Frontal cortex (tissue), 4 donors: ENCODE measurements around the gene ATP7B. TPM values are rescaled to one million over a fixed set of nuclear protein-coding genes. Genes with fewer than 3 reads are reported as not detected.
"Not testable (repeated sequence)": the region's sequence is repeated elsewhere in the genome, so short reads cannot be mapped to it uniquely, and the experiment has no call there.

Source experiments
- DNase-seq, 2 donors: peaks; one replicate each; pipeline ENCODE4 v3.0.0; 2012; ENCODE audit warnings: low spot score in 2 of 2
- FAIRE-seq: peaks from 2 replicates; lab custom pipeline; 2012; peaks lifted over from hg19 to GRCh38; lab: Jason Lieb, UNC
- total RNA-seq: library from RNA; depleted of rRNA; stranded (reverse); fragments of >200 nt; gene quantifications from one replicate; pipeline ENCODE4 v1.2.3, GENCODE V29; 2014
- donor health status: control.
- donor health status: control.
- donor health status: control.

The ATP7B gene
- total RNA-seq, 1 donor from 2014 or later = 7.3 TPM

DNA sequence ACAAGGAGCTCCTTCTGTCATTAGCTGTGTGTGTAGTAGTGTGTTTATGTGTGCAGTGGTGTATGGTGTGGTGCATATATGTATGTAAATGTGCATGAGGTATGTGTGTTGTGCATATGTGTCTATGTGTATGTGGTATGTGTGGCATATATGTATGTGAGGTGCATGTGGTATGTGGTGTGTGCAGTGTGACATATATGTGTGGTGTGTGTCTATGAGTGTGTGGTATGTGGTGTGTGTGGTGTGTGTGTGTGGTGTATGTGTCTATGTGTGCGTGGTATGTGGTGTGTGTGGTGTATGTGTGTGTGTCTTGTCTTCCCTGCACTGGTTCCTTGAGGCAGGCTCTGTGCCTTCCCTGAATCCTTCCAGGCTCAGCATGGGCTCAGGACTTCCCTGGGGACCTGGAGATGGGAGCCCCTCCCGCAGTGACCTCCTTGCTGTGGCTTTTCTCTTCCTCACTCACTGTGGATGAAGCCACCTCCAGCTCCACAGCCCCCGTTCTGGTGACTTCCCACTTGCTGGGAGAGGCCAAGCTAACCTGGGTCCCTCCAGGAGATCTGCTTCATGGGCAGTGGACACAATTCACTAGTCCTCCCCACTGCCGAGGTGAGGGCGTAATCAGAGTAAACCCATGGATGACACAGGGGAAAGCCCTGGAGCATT, 85.3 kb downstream of the ATP7B start:
- DNase-seq = no peak
- no peak for FAIRE-seq

DNA sequence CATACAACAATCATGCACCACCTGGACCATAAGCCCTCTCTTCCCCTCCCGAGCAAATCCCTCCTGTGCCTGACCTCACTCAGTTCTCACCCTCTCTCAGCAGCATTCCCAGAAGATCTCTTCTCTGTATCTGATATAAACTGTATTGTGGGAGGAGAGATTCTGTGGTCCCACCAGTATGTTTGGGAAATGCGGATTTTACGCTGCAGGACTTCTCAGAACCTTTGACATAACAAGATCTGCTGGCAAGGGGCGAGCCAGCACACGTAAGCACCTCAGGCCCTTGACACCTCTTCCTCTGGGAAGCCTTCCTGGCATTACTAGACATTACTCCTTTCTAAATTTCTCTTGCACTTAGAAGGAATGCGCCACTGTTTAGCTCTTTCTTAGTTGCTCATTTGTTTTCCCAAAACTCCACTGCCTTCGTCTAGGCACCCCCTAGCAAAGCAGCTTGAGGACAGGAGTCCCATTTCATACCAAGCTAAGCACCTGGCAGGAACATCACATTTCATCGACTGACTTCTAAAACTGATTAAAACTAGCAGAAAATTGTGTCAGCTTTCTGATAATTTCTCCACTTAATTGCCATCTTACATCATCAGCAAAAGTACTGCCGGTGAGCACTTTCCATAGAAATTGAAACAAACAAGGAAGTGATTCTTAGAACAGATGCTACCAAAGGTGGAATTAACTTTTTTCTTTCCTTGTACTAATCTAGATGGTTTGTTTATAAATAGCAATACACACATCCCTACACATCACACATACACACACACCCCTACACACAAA, 86.3 kb downstream of the ATP7B start:
- no peak for DNase-seq

DNA sequence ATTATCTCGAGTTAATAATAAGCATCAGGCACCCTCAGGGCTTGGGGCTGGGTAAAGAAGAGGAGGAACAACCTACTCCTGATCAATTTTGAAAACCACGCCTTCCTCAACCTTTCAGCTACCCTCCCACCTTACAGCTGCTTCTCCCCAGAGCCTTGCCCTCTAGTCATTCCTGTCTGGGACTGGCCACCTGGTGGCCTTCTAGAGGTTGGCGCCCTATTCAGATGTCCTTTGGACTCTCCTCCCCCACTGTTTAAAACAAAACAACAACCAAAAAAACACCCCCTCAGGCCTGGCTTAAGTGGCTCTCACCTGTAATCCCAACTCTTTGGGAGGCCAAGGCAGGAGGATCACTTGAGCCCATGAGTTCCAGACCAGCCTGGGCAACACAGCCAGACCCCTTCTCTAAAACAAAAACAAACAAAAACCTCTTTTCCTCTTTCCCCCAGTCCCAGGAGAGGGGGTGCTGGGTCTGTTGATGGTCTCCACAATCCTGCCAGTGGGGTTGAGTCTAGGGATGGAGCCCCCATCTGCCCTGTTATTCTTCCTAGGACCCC, 87.2 kb downstream of the ATP7B start:
- FAIRE-seq (no peak), DNase-seq (no peak)

More for the DNA sequence above, 86.3 kb downstream of the ATP7B start:
- no peak for FAIRE-seq

DNA sequence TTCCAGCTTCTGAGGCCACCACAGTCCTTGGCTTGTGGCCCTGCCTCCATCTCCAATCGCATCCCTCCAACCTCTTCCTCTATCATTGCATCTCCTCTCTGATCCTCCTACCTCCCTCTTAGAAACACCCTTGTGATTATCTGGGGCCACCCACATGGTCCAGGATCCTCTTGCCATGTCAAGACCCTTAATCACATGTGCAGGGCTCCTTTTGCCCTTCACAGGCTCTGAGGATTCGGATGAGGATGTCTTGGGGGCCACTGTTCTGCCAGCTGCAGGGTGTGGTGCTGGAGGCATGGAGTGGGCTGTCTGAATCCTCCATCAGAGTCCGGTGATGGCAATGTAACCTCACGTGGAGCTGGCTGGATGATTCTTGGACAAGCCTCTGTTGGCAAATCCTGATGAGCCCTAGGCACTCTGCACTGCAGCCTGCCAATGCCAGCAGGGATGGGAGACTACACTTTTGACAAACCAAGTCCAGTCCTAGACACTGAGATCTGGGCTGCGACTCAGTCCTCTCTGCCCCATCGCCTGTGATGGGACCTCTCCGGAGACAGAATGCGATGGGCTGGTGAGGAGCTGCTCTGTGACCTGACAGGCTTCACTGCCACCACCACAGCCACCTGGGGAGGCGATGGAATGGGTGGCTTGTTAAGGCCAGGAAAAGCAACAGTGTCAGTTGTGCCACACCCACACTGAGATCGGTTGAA, 88.3 kb downstream of the ATP7B start:
- no peak for DNase-seq
- no peak for FAIRE-seq

DNA sequence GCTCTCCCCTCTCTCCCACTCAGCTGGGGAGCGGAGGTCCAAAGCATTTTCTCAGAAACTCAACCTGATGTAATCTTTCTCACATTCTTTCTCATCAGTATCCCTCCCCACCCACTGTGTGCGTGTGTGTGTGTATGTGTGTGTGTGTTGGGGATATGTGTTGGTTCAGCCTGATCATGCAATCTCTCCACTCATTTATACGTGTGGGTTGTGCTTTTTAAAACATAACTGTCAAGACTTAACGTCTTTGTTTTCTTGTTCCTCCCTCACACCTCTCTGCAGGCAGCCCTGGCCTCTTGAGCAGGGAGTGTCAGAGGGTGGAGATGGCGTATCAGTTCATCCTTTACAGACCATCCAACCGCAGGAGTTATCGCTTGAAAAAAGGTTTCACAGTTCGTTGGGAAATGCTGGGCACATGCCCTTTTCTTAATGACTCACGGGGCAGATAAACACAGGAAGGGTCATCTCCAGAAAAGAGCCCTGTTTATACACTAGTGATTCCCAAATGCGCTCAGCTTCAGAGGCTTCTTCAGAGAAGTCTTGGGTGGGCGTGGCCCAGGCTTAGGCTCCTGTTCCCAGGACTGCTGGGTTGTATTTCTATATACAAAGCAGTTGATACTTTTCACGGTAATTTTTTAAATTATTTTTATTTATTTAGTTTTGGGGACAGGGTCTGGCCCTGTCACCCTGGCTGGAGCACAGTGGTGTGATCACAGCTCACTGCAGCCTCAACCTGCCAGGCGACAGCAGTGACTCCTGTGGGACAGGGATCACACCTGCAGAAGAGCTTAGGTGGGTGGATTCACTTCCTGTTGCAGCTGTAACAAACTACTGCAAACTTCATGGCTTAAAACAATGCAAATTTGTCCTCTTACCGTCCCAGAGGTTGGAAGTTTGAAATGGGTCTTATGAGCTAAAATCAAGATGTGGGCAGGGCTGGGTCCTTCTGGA, 89.2 kb downstream of the ATP7B start:
- no peak for DNase-seq
- no peak for FAIRE-seq

DNA sequence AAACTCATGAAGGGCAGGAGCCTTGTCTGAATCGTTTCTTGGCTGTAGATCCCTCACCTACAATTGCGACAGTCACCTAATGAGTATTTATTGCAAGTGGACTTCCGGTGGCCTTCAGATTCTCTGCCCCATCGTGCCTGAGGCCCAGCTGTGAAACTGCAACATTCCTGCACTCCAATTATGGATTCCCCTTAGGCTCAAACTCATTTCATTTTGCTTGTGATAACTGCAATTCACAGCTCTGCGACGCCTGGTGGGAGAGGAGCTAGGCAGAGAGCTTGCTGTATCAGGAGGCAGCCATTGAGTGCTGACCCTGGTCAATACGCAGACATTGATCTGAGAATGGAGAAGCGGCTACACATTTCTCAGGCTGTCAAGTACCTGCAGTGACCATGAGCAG, 90.5 kb downstream of the ATP7B start:
- DNase-seq (no peak), FAIRE-seq (no peak)

DNA sequence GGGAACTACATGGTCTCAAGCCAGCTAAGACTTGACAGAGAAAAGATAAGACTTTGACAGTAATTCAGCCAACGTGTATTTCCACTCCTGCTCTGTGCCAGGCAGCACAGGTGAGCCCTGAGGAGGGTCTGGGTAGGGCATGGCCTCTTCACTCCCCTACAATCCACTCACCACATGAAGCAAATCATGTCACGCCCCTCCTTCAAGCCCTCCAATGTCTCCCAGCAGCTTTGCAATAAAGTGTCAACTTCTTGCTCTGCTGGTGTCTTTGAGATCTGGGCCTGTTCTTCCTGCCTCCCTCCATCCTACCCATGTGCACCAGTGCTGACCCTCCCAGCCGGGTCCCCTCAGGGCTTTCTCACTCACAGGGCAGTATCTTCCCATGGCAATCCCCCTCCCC, 91.0 kb downstream of the ATP7B start:
- no peak for DNase-seq
- no peak for FAIRE-seq

DNA sequence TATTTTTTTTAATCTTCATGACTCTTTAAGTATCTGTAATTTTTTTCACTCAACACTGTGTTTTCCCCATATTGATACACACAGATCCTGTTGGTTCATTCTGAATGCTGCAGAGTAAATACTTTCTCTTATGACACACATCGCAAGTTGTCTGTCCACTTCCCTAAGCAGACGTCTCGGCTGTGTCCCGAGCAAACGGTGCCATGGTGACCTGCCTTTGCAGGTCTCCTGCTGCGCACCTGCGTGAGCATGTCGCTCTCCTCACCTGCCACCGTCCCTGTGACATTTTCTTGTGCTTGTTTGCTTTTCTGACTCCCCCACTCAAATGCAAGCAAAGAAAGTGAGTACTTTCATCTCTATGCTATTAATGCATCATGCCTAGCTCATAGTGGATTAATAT, 91.7 kb downstream of the ATP7B start:
- FAIRE-seq = no peak
- no peak for DNase-seq

DNA sequence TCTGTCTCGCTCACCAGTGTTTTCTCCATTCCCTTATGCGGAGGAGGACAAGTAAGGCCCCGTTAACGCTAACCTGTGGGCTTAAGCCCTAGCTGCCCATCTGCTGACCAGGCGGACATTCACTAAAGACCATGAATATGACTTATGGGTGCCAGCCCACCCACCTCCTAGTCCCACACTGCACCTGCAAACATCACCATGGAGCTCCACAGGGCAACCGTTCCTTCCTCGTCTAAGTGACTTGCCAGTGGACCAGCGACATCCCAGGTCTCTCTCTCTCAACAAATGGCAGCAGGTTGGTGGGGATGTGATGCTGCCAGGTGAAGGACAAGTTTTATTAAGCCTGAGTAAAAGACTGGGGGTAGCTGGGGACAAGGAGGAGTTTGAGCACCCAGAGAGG, 94.3 kb downstream of the ATP7B start:
- FAIRE-seq (no peak), DNase-seq (no peak)

DNA sequence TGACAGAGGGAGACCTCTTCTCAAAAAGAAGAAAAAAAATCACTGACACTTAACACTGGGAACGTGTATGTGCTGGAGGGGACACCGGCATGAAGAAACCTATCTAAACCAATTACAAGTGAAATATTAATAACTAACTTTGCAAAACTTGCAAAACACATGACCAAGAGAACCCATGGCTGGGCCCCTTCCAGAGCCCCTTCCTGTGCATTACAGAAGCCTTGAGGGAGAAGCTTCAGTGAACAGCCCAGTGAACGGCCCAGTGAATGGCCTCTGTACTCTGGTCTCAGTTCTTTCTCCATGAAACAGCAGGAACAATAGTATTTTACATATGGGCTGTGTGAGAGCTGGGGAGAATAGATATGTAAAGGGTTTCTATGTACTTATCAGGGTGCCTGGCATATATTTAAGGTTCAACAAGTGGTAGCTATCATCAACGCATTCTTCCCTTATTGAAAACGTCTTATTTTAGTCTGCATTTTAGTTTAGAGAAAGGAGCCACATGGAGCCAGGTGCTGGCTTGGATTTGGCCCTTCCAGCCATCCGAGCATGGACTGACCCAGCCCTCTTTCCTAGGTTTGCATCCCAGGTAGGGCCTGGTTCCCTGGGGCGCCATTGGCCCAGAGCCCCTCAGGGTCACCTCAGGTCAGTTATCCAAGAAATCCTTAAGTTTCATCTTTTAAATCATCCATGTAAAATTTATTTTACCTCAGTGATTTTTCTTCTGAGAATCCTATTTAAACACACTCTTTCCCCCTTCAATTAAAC, 95.0 kb downstream of the ATP7B start:
- DNase-seq (no peak), FAIRE-seq (no peak)

DNA sequence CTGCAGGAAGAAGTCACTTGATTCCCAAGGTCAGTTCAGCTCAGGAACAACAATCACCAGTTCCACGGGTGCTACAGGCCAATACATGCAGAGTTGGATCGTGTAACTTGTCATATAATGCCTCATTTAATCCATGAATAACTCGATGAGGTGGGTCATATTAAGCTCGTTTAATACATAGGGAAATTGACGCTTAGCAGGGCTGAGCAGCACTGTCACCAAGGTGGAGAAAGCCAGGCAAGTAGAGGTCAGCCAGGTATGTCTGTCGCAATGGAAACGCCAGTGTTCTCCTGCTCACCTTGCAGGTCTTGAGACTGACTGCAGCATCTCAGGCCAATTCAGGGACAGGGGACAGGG, 97.1 kb downstream of the ATP7B start:
- DNase-seq (no peak), FAIRE-seq (no peak)

DNA sequence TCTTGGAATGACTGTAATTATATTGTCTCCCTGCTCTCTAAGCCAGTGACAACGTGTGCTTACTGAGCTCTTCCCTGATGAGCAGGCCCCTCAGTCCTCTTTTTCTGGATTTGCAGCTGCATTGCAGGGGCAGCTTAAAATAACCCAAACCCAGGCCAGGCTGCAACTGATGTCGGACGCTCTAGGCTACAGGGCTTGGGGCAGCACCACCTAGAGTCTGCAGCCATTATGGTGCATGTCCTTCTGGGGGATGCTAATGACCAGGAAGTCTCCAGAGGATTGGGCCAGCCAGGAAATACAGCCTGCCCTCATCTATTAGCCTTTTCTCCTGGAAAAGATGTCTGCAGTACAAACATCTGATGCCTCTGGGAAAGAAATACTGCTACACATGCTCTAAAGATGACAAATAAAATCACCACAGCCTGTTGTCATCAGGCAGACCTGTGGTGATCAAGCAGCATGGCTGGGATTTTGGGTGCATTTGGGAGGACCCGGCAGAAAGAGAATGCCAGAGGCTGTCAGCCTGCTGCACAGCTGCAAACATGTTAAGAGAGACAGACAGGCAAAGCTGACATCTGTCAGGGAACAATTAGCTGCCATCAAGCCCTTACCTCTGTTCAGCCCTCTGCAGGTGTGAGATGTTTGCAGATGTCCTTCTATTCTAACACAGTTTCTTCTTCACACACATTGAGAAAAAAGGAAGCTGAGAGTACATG, 97.7 kb downstream of the ATP7B start:
- DNase-seq (peak in 1 of 2 donors; percentile 21), FAIRE-seq (no peak)

DNA sequence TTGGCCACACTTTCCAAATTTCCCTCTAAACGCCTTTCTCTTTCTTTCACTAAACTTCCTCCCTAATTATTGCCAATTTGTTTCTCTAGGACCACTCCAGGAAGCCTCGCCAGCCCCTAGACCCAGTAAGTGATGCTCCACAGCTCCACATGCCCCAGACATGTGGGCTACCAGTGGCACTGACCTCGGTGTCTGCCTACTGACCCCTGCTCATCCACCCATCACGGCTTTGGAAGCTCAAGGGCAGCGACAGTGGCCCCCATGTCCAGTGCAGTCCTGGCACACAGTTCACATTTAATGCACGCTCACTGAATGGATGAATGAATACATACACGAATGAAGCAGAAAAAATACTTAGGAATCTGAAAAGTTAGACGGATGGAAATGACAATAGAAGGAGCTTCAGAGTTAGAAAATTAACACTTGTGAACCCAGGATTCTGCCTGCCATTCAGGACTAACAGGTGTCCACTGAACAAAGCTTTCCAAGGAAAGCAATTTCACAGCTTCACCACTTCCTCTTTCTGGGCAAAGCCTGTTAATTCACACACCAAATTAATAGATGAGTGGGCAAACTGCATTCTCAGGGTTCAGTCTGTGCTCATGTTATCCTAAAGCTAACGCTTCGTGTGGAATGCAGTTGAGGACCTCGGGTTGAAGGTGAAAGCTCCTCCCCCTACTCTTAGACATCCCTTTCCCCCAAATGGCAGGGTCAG, 98.6 kb downstream of the ATP7B start:
- DNase-seq (no peak), FAIRE-seq (no peak)

DNA sequence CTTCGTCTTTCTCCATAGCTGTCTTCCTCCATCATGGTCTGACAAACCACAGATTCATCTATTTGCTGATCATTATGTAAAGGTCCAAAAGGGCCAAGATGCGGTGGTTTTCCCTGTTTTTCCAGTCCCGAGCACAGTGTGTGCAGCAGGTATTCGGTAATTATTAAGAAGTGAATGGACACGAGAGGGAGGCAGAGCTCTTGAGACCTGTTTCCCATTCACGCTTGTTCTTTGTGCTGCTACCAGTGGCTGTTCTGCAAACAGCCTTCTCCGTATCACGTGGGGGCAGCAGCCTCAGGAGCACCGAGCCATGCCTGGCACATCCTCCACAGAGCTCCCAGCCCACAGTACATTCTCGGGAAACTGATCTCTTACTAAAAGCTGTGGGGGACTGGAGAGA, 99.2 kb downstream of the ATP7B start:
- FAIRE-seq (no peak), DNase-seq (peak; percentile 42 to 64)

DNA sequence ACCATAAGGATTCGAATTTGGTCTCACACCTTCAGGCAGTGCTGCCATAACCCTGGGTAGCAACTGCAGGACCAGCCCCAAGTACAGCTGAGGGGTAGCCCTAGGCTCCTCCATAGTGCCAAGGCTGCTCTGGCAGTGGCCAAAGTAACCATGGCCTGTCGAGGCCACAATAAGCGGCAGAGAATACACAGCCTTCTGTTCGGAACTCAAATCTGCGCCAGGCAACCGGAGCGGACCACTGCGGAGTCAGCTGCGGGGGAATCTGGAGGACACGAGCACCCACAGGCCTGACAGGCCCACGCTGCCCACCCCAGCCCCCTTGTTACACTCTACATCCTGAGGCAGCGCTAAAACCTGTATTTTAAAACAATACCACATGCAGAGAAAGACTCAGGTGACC, 100.7 kb downstream of the ATP7B start:
- no peak for DNase-seq
- no peak for FAIRE-seq

DNA sequence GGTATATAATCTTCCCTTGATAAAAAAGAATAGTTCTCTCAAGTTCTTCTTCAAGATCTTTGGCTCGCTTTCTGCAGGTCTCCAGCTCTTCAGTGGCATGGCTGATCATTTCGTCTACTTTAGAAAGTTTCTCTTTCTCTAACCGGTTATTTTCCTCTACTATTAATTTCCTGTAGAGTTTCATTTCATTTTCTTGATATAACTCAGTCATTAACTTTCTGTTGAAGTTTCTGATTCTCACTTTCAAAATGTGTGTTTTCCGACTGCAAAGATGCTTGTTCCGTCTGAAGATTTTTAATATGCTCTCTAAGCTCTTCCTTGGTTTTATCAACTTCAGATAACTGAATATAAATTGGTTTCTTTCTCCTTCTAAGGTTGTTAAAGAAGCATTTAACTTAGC, 102.0 kb downstream of the ATP7B start:
- not testable (repeated sequence) for DNase-seq, FAIRE-seq

DNA sequence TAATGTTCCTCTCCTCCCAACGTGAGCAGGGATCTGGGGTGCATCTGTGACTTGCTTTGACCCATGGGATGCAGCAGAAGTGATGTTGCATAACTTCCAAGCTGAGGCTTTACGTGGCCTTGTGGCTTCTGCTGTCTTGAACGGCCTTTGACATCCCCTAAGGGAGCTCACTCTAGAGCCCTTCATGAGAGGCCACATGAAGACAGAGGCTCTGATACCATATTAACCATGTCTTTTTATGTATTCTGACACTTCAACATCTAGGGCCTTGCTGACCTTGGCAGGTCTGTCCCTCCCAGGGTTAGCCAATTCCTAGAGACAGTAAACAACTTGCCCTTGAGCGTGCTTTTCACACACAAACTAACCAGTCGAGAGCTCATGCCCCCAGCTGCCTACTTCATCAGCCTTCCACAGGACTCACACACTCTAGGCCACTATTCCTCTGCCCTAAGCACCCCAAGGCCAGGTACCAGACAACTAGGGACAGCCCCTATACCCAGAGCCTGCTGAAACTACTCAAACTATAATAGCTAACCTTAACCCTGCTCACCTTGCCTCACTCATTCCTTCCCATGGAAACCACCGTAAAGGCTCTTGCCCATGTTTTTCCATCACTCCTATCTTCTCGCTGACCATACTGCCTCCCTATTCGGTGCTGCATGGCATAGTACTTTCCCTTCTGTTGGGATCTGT, 104.1 kb downstream of the ATP7B start:
- DNase-seq = no peak
- FAIRE-seq = no peak
